Measurements from ENCODE around the gene GSTM4.

GRCh38 chr1:109687641-109688499 is 32.0 kb downstream of the GSTM4 start, which contains the start of gene GSTM1:
- TF ChIP-seq CTCF (IDR thresholded peaks at IDR 0.05; ENCODE audit: poor library complexity) (peak; percentile 22), EZH2 (IDR thresholded peaks at IDR 0.05; ENCODE audit: borderline replicate concordance) (no peak), EZH2phosphoT487 (IDR thresholded peaks at IDR 0.05; ENCODE audit: low read depth, severe bottlenecking, unreplicated experiment) (no peak)

Measured in hepatocyte (in vitro differentiated cells).